ENCODE measurements around the gene FABP7. TPM values are rescaled to one million over a fixed set of nuclear protein-coding genes. Genes with fewer than 3 reads are reported as not detected.

FABP7 gene
- total and polyA plus RNA-seq, 2 of the 13 experiments (the other 11 are each of a cell fraction or from before 2014, with no cell fraction given), result not detected

GRCh38 chr6:122798099-122798641, 18.7 kb downstream of the FABP7 start (continued):
- TF ChIP-seq RERE (CRISPR knock-in tag; IDR thresholded peaks at IDR 0.05; ENCODE audit: low read depth) (no peak; the same call in 1 of the 2 replicates), ZNF354B (CRISPR knock-in tag; IDR thresholded peaks at IDR 0.05) (no peak), HNF4G (IDR thresholded peaks at IDR 0.05; ENCODE audit: borderline replicate concordance, low read depth, low read length) (no peak), HNF4G (CRISPR knock-in tag; IDR thresholded peaks at IDR 0.05; ENCODE audit: borderline replicate concordance, low read depth) (peak; percentile 55; the same call in 1 of the 2 replicates), HINFP (CRISPR knock-in tag; IDR thresholded peaks at IDR 0.05; ENCODE audit: low read depth) (0 out of 2 replicates have a peak, but pooled peaks have one; percentile 43), ZNF788 (CRISPR knock-in tag; IDR thresholded peaks at IDR 0.05; ENCODE audit: borderline replicate concordance) (peak; percentile 53; the same call in 1 of the 2 replicates), THAP11 (CRISPR knock-in tag; IDR thresholded peaks at IDR 0.05) (peak; percentile 77), ZNF143 (CRISPR knock-in tag; IDR thresholded peaks at IDR 0.05) (no peak), ZMYM2 (CRISPR knock-in tag; IDR thresholded peaks at IDR 0.05) (0 out of 2 replicates have a peak, but pooled peaks have one; percentile 16), POGK (CRISPR knock-in tag; conservative IDR thresholded peaks at IDR 0.05) (no peak), SOX5 (CRISPR knock-in tag; IDR thresholded peaks at IDR 0.05; ENCODE audit: borderline replicate concordance) (peak; percentile 97), PPARG (CRISPR knock-in tag; conservative IDR thresholded peaks at IDR 0.05) (peak; percentile 76; the same call in 1 of the 2 replicates), PAF1 (CRISPR knock-in tag; IDR thresholded peaks at IDR 0.05) (no peak), FOXJ3 (CRISPR knock-in tag; IDR thresholded peaks at IDR 0.05; ENCODE audit: borderline replicate concordance) (peak; percentile 84; the same call in 1 of the 2 replicates), CBFB (CRISPR knock-in tag; IDR thresholded peaks at IDR 0.05) (no peak), MIER3 (CRISPR knock-in tag; IDR thresholded peaks at IDR 0.05; ENCODE audit: borderline replicate concordance) (peak; percentile 84; the same call in 1 of the 2 replicates), CREB1 (IDR thresholded peaks at IDR 0.05) (no peak), CREB1 (CRISPR knock-in tag; IDR thresholded peaks at IDR 0.05) (peak; percentile 71), NCOR1 (IDR thresholded peaks at IDR 0.05; ENCODE audit: borderline replicate concordance, low read length) (peak; percentile 68; the same call in 1 of the 2 replicates), NR0B2 (CRISPR knock-in tag; IDR thresholded peaks at IDR 0.05) (no peak), POGZ (CRISPR knock-in tag; IDR thresholded peaks at IDR 0.05) (peak; percentile 93), TRIM24 (CRISPR knock-in tag; IDR thresholded peaks at IDR 0.05) (no peak), MIER2 (CRISPR knock-in tag; IDR thresholded peaks at IDR 0.05) (peak; percentile 77)
